Activated naive CD8-positive, alpha-beta T cell treated with anti-CD3 and anti-CD28 coated beads, Interleukin-2, amount 10 ng/mL, durations not matched to agents 7 days and 5 days (primary cell): Measurements from ENCODE around the gene OSBPL6. TPM values are rescaled to one million over a fixed set of nuclear protein-coding genes. Genes with fewer than 3 reads are reported as not detected.

ENCODE experiments used
- ATAC-seq: fragments of 150-1000 bp; cut with Tn5 transposase; one replicate; pipeline ENCODE4 v1.10.0; 2021; ENCODE audit warnings: low read depth, moderate library complexity
- POLR2A ChIA-PET: fragments of 350-600 bp; sonication (Branson Sonifier 250); formaldehyde crosslinking; loops from one replicate; lab custom pipeline; 2021; ENCODE audit warnings: antibody characterized with exemption; lab: Charles Lee
- DNase-seq: peaks from one replicate; pipeline ENCODE4 v3.0.0; 2021
- H3K27ac Mint-ChIP-seq: one replicate; pipeline ENCODE4 v1.8.0; 2022; ENCODE audit warnings: mild to moderate bottlenecking, mixed read lengths
- H3K27me3 Mint-ChIP-seq: one replicate; pipeline ENCODE4 v1.8.0; 2022; ENCODE audit warnings: mild to moderate bottlenecking, moderate library complexity, mixed read lengths
- H3K36me3 Mint-ChIP-seq: one replicate; pipeline ENCODE4 v1.8.0; 2021; ENCODE audit warnings: mild to moderate bottlenecking, mixed read lengths
- H3K4me1 Mint-ChIP-seq: one replicate; pipeline ENCODE4 v1.8.0; 2021; ENCODE audit warnings: mixed read lengths
- H3K4me3 Mint-ChIP-seq: one replicate; pipeline ENCODE4 v1.8.0; 2022; ENCODE audit warnings: mild to moderate bottlenecking, moderate library complexity, mixed read lengths
- H3K9me3 Mint-ChIP-seq: one replicate; pipeline ENCODE4 v1.8.0; 2021; ENCODE audit warnings: mixed read lengths
- total RNA-seq, 2 experiments: library from RNA; stranded (reverse); gene quantifications; one replicate each; pipeline ENCODE4 v1.2.3, GENCODE V29; 2021

Gene OSBPL6
- total RNA-seq, 2 experiments from 2014 or later: 0.08 to 0.20 TPM

- DNase-seq (no peak), ATAC-seq (no peak)
- POLR2A ChIA-PET: no interaction called here
- peaks cover 44% of the 10 kb centered on the region for H3K27me3 Mint-ChIP-seq
- no peaks in the 10 kb centered on the region for H3K36me3 Mint-ChIP-seq
- H3K4me3 Mint-ChIP-seq: no peak overlapping the region
- H3K4me1 Mint-ChIP-seq: peaks cover 4% of the 10 kb centered on the region
- H3K9me3 Mint-ChIP-seq: no peaks in the 10 kb centered on the region
- H3K27ac Mint-ChIP-seq: no peak overlapping the region
These were observed 11.7 kb downstream of the OSBPL6 start for GRCh38 chr2:178205853-178206521.

DNA sequence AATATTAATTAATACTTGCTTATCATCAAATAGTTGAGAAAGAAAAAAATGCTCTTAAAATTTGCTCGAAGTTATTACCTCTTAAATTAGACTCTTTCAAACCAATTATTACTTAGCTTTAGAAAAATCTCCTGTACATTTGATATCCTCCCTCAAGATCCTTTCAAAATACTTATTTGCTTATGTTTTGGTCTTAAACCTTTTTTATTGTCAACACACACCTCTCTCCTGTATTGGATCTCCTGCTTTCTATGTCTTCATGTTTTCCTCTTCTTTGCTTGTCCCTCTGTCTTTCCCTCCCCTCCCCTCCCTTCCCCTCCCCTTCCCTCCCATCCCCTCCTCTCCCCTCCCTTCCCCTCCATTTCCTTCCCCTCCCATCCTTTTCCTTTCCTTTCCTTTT is 14.0 kb downstream of the OSBPL6 start:
- DNase-seq (no peak), ATAC-seq (no peak)
- POLR2A ChIA-PET: no interaction called here
- Mint-ChIP-seq H3K27me3 (peaks cover 35% of the 10 kb centered on the region), H3K36me3 (no peaks in the 10 kb centered on the region), H3K27ac (no peak overlapping the region), H3K4me3 (no peak overlapping the region), H3K9me3 (no peaks in the 10 kb centered on the region), H3K4me1 (no peaks in the 10 kb centered on the region)

GRCh38 chr2:178208817-178209216 is 14.5 kb downstream of the OSBPL6 start:
- no peak for DNase-seq
- Mint-ChIP-seq H3K27ac (no peak overlapping the region), H3K9me3 (no peaks in the 10 kb centered on the region), H3K27me3 (peaks cover 35% of the 10 kb centered on the region), H3K4me3 (no peak overlapping the region), H3K4me1 (no peaks in the 10 kb centered on the region), H3K36me3 (no peaks in the 10 kb centered on the region)
- POLR2A ChIA-PET: no interaction called here
- no peak for ATAC-seq

GRCh38 chr2:178211460-178211859 is 17.1 kb downstream of the OSBPL6 start:
- Mint-ChIP-seq H3K4me1 (no peaks in the 10 kb centered on the region), H3K4me3 (no peak overlapping the region), H3K27me3 (peaks cover 26% of the 10 kb centered on the region), H3K27ac (no peak overlapping the region), H3K9me3 (no peaks in the 10 kb centered on the region), H3K36me3 (no peaks in the 10 kb centered on the region)
- DNase-seq: no peak
- POLR2A ChIA-PET: no interaction called here
- no peak for ATAC-seq

DNA sequence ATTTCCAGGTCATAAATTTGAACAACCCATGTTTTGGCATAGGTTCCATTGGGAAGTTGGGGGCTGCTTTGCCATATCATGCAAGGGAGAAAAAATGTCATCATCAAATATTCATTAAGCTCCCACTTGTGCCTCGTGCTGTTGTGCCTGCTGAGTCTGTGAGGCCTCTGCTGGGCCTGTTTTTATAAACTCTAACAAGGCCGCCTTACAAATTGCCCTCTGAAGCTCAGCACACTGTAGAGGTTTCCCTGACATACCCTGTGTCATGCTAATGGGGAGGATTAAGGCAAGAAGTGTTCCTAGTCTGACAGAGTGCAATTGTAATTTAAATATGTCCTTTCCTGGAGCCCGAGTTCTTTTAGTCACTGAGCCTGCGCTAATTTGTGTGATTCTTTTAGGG is 17.6 kb downstream of the OSBPL6 start:
- Mint-ChIP-seq H3K4me3 (no peak overlapping the region), H3K36me3 (no peaks in the 10 kb centered on the region), H3K27me3 (peaks cover 25% of the 10 kb centered on the region), H3K27ac (no peak overlapping the region), H3K4me1 (no peaks in the 10 kb centered on the region), H3K9me3 (no peaks in the 10 kb centered on the region)
- POLR2A ChIA-PET: no interaction called here
- ATAC-seq: no peak
- no peak for DNase-seq

GRCh38 chr2:178213991-178214390 is 19.7 kb downstream of the OSBPL6 start:
- POLR2A ChIA-PET: no interaction called here
- Mint-ChIP-seq H3K27ac (no peak overlapping the region), H3K4me3 (no peak overlapping the region), H3K27me3 (peaks cover 20% of the 10 kb centered on the region), H3K9me3 (no peaks in the 10 kb centered on the region), H3K4me1 (no peaks in the 10 kb centered on the region), H3K36me3 (no peaks in the 10 kb centered on the region)
- DNase-seq (no peak), ATAC-seq (no peak)

DNA sequence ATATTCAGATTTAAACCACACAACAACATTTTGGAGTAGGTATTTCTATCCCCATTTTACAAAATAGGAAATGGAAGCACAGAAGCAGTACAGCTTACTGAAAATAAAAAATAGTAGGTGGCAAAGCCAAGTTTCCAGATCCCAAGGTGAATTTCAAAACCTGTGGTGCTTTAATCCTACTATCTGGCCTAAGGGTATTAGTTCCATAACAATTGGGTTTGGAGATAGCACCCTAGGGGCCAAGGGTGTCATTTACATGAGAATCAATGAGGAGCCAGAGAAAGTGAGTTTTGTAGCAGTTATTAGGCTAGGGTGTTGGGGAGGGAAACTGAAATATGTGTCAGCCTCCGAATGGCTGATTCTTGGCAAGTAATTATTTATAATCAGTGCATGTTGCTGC is 24.9 kb downstream of the OSBPL6 start:
- no peak overlapping the region for H3K27ac Mint-ChIP-seq
- no peak overlapping the region for H3K4me3 Mint-ChIP-seq
- DNase-seq (no peak), ATAC-seq (no peak)
- no peaks in the 10 kb centered on the region for H3K4me1 Mint-ChIP-seq
- H3K36me3 Mint-ChIP-seq: no peaks in the 10 kb centered on the region
- H3K9me3 Mint-ChIP-seq: no peaks in the 10 kb centered on the region
- POLR2A ChIA-PET: no interaction called here
- peaks cover 21% of the 10 kb centered on the region for H3K27me3 Mint-ChIP-seq

- Mint-ChIP-seq H3K4me3 (no peak overlapping the region), H3K27ac (no peak overlapping the region), H3K9me3 (no peaks in the 10 kb centered on the region), H3K4me1 (no peaks in the 10 kb centered on the region), H3K36me3 (no peaks in the 10 kb centered on the region), H3K27me3 (peaks cover 23% of the 10 kb centered on the region)
- no peak for DNase-seq
- POLR2A ChIA-PET: no interaction called here
- ATAC-seq: no peak
These were observed 26.5 kb downstream of the OSBPL6 start for GRCh38 chr2:178220814-178221213.

- Mint-ChIP-seq H3K27ac (no peak overlapping the region), H3K9me3 (no peaks in the 10 kb centered on the region), H3K4me3 (no peak overlapping the region), H3K27me3 (peaks cover 25% of the 10 kb centered on the region), H3K4me1 (no peaks in the 10 kb centered on the region), H3K36me3 (no peaks in the 10 kb centered on the region)
- no peak for ATAC-seq
- POLR2A ChIA-PET: no interaction called here
- DNase-seq: no peak
These were observed 27.2 kb downstream of the OSBPL6 start for GRCh38 chr2:178221556-178221955.

GRCh38 chr2:178223806-178224205 is 29.5 kb downstream of the OSBPL6 start:
- Mint-ChIP-seq H3K4me3 (no peak overlapping the region), H3K27me3 (peaks cover 21% of the 10 kb centered on the region), H3K4me1 (no peaks in the 10 kb centered on the region), H3K27ac (no peak overlapping the region), H3K36me3 (no peaks in the 10 kb centered on the region), H3K9me3 (no peaks in the 10 kb centered on the region)
- POLR2A ChIA-PET: no interaction called here
- no peak for DNase-seq
- no peak for ATAC-seq

DNA sequence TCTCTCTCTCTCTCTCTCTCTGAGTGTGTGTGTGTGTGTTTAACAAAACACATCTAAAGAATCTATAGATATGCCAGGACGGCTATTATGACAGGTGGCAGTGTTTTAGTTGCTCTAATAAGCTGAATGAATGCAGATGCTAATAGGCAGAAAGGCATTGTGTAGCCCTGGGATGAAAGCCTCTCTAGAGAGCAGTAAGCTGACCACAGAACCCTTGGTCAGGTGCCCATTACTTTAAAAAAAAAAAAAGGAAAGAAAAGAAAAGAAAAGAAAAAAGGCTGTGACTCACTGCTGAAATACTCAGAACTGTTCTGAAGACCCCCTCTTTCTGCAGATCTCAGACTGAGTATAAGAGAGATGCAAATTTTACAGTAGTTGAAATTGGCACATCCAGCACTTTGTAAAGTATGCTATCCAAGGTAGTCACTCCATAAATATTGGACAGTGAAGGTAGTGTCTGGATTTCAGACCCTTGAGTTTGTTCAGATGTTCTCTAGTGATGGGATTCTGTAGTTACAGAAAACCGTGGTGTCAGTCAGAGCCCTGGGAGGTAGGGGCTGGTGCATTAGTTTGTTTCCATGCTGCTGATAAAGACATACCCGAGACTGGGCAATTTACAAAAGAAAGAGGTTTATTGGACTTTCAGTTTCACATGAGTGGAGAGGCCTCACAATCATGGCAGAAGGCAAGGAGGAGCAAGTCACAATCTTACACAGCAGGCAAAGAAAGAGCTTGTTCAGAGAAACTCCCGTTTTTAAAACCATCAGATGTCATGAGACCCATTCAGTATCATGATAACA is 30.9 kb downstream of the OSBPL6 start:
- Mint-ChIP-seq H3K4me1 (no peaks in the 10 kb centered on the region), H3K27ac (no peak overlapping the region), H3K4me3 (no peak overlapping the region), H3K27me3 (peaks cover 24% of the 10 kb centered on the region), H3K36me3 (no peaks in the 10 kb centered on the region), H3K9me3 (no peaks in the 10 kb centered on the region)
- ATAC-seq: no peak
- no peak for DNase-seq
- POLR2A ChIA-PET: no interaction called here

GRCh38 chr2:178227187-178227586 is 32.9 kb downstream of the OSBPL6 start:
- H3K4me3 Mint-ChIP-seq: no peak overlapping the region
- no peak for DNase-seq
- ATAC-seq: no peak
- POLR2A ChIA-PET: no interaction called here
- no peaks in the 10 kb centered on the region for H3K36me3 Mint-ChIP-seq
- no peaks in the 10 kb centered on the region for H3K9me3 Mint-ChIP-seq
- peaks cover 24% of the 10 kb centered on the region for H3K27me3 Mint-ChIP-seq
- H3K4me1 Mint-ChIP-seq: no peaks in the 10 kb centered on the region
- no peak overlapping the region for H3K27ac Mint-ChIP-seq

DNA sequence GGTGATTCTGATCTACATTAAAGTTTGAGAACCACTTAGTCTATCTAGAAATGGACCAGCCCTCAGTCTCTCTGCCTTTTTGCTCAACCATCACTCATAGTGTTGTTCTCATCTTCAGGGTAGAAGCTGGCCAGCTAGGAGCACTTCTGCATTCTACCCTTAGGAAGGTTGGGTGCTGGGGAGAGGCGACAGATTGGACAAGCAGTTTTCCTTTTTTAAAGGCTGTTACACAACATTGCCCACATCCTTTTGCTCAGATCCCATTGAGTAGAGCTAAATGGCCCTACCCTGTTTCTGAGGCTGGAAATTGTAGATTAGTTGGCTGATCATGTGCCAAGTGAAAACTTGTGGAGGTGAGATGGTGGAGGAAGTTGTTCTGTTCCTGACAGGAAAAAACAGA is 35.6 kb downstream of the OSBPL6 start:
- no peak overlapping the region for H3K27ac Mint-ChIP-seq
- H3K9me3 Mint-ChIP-seq: no peaks in the 10 kb centered on the region
- peaks cover 14% of the 10 kb centered on the region for H3K27me3 Mint-ChIP-seq
- no peaks in the 10 kb centered on the region for H3K4me1 Mint-ChIP-seq
- no peak overlapping the region for H3K4me3 Mint-ChIP-seq
- DNase-seq (no peak), ATAC-seq (no peak)
- no peaks in the 10 kb centered on the region for H3K36me3 Mint-ChIP-seq
- POLR2A ChIA-PET: no interaction called here

DNA sequence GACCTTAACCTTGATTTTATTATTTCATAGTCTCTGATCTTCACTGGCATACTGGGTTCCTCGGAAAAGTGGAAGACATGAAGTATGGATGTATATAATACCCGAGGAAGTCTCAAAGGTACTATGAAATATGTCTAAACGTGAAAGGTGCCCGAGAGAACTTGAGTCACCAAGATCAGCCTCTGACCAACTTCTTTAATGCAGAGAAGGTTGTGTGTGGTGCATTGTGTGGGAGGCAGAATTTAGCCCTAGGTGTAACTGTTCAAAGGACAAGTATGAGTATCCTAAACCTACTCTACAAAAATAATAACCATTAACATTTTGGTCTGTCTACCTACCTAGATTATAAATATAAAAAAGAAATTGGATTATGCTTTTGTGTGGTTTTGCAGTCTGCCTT is 36.1 kb downstream of the OSBPL6 start:
- Mint-ChIP-seq H3K27ac (no peak overlapping the region), H3K9me3 (no peaks in the 10 kb centered on the region), H3K4me3 (no peak overlapping the region), H3K27me3 (peaks cover 13% of the 10 kb centered on the region), H3K4me1 (no peaks in the 10 kb centered on the region), H3K36me3 (no peaks in the 10 kb centered on the region)
- DNase-seq (no peak), ATAC-seq (no peak)
- POLR2A ChIA-PET: no interaction called here
